H9 (cell line): ENCODE measurements around the gene ARPP21. TPM values are rescaled to one million over a fixed set of nuclear protein-coding genes. Genes with fewer than 3 reads are reported as not detected.

Experiments used
- DNase-seq: peaks from one replicate; pipeline ENCODE4 v3.0.0-alpha.2; 2017
- H2AFZ ChIP-seq: one replicate; pipeline ENCODE4 v1.6.1; 2013; ENCODE audit warnings: mild to moderate bottlenecking, low read length, control low read depth, moderate library complexity
- H2AK5ac ChIP-seq: 2 replicates; pipeline ENCODE4 v1.6.1; 2013; ENCODE audit warnings: low read length, control low read depth, mixed read lengths; ENCODE audit not compliant: insufficient read length
- H2BK120ac ChIP-seq: one replicate; pipeline ENCODE4 v1.6.1; 2013; ENCODE audit warnings: low read depth, mild to moderate bottlenecking, low read length, control low read depth, inconsistent platforms; ENCODE audit not compliant: poor library complexity, severe bottlenecking
- H2BK12ac ChIP-seq: 2 replicates; pipeline ENCODE4 v1.6.1; 2013; ENCODE audit warnings: low read length, control low read depth, mixed read lengths, low read depth; ENCODE audit not compliant: insufficient read length
- H2BK15ac ChIP-seq: 2 replicates; pipeline ENCODE4 v1.6.1; 2013; ENCODE audit warnings: low read depth, low read length, control low read depth
- H2BK20ac ChIP-seq: one replicate; pipeline ENCODE4 v1.6.1; 2013; ENCODE audit warnings: low read depth, mild to moderate bottlenecking, low read length, control low read depth, inconsistent platforms; ENCODE audit not compliant: poor library complexity, severe bottlenecking
- H2BK5ac ChIP-seq: 2 replicates; pipeline ENCODE4 v1.6.1; 2013; ENCODE audit warnings: low read length, control low read depth, mixed read lengths; ENCODE audit not compliant: insufficient read length
- H3K14ac ChIP-seq: 2 replicates; pipeline ENCODE4 v1.6.1; 2013; ENCODE audit warnings: low read length, control low read depth; ENCODE audit not compliant: insufficient read depth
- H3K18ac ChIP-seq: 2 replicates; pipeline ENCODE4 v1.6.1; 2013; ENCODE audit warnings: low read depth, mild to moderate bottlenecking, mixed read lengths, low read length, control low read depth; ENCODE audit not compliant: insufficient read length
- H3K23ac ChIP-seq: 2 replicates; pipeline ENCODE4 v1.6.1; 2013; ENCODE audit warnings: low read length, control low read depth, mixed read lengths, low read depth; ENCODE audit not compliant: insufficient read length
- H3K23me2 ChIP-seq: 2 replicates; pipeline ENCODE4 v1.6.1; 2013; ENCODE audit warnings: low read depth, mild to moderate bottlenecking, mixed read lengths, low read length, control low read depth; ENCODE audit not compliant: insufficient read length, poor library complexity, severe bottlenecking
- H3K27ac ChIP-seq: 2 replicates; pipeline ENCODE4 v1.5.1; 2013; ENCODE audit warnings: low read length, control low read depth, mixed read lengths, low read depth; ENCODE audit not compliant: insufficient read length
- H3K27me3 ChIP-seq: 2 replicates; pipeline ENCODE4 v1.6.1; 2013; ENCODE audit warnings: low read length, control low read depth, inconsistent platforms; ENCODE audit not compliant: insufficient read depth
- H3K4ac ChIP-seq: 2 replicates; pipeline ENCODE4 v1.6.1; 2013; ENCODE audit warnings: low read depth, mild to moderate bottlenecking, control low read depth, inconsistent platforms, low read length, moderate library complexity
- H3K4me1 ChIP-seq: 2 replicates; pipeline ENCODE4 v1.6.1; 2013; ENCODE audit warnings: low read length, control low read depth, inconsistent platforms; ENCODE audit not compliant: insufficient read depth
- H3K4me2 ChIP-seq: 2 replicates; pipeline ENCODE4 v1.6.1; 2013; ENCODE audit warnings: low read length, control low read depth, mixed read lengths; ENCODE audit not compliant: insufficient read length, insufficient read depth
- H3K56ac ChIP-seq: 2 replicates; pipeline ENCODE4 v1.6.1; 2013; ENCODE audit warnings: low read depth, mild to moderate bottlenecking, mixed read lengths, low read length, control low read depth; ENCODE audit not compliant: insufficient read length
- H3K79me1 ChIP-seq: 2 replicates; pipeline ENCODE4 v1.6.1; 2013; ENCODE audit warnings: low read depth, mild to moderate bottlenecking, moderate library complexity, low read length, control low read depth, inconsistent platforms; ENCODE audit not compliant: insufficient read depth, poor library complexity, severe bottlenecking
- H3K79me2 ChIP-seq: 2 replicates; pipeline ENCODE4 v1.6.1; 2013; ENCODE audit warnings: low read length, control low read depth, inconsistent platforms; ENCODE audit not compliant: insufficient read depth
- H3K9ac ChIP-seq: 2 replicates; pipeline ENCODE4 v1.6.1; 2013; ENCODE audit warnings: low read length, control low read depth, mixed read lengths; ENCODE audit not compliant: insufficient read length; ENCODE audit errors: extremely low read depth
- H3K9me3 ChIP-seq: one replicate; pipeline ENCODE4 v1.6.1; 2013; ENCODE audit warnings: low read depth, low read length, inconsistent platforms; ENCODE audit not compliant: control insufficient read depth
- H3T11ph ChIP-seq: one replicate; pipeline ENCODE4 v1.6.1; 2013; ENCODE audit warnings: mild to moderate bottlenecking, low read length, control low read depth, inconsistent platforms
- H4K20me1 ChIP-seq: one replicate; pipeline ENCODE4 v1.6.1; 2013; ENCODE audit not compliant: control insufficient read depth, insufficient read length, insufficient read depth
- H4K5ac ChIP-seq: 2 replicates; pipeline ENCODE4 v1.6.1; 2013; ENCODE audit warnings: low read depth, mild to moderate bottlenecking, mixed read lengths, low read length, control low read depth; ENCODE audit not compliant: insufficient read length
- H4K8ac ChIP-seq: replicated peaks from 2 replicates; pipeline ENCODE4 v1.6.1; 2013; ENCODE audit warnings: low read length, control low read depth, mixed read lengths, low read depth; ENCODE audit not compliant: insufficient read length
- H4K91ac ChIP-seq: 2 replicates; pipeline ENCODE4 v1.6.1; 2013; ENCODE audit warnings: low read depth, mild to moderate bottlenecking, moderate library complexity, mixed read lengths, low read length, control low read depth; ENCODE audit not compliant: insufficient read length
- H3K27ac Mint-ChIP-seq, 3 experiments: 2 replicates in 2 of 3; 3 replicates in 1 of 3; pipeline ENCODE4 v1.8.0; 2020 to 2021; ENCODE audit warnings: mixed read lengths in 3 of 3, mild to moderate bottlenecking in 1 of 3, moderate library complexity in 1 of 3
- H3K27me3 Mint-ChIP-seq: 2 replicates; pipeline ENCODE4 v1.8.0; 2021; ENCODE audit warnings: low read depth, mild to moderate bottlenecking, moderate library complexity, mixed read lengths
- H3K36me3 Mint-ChIP-seq, 3 experiments: 2 replicates in 2 of 3; 3 replicates in 1 of 3; pipeline ENCODE4 v1.8.0; 2020 to 2021; ENCODE audit warnings: low read depth in 3 of 3, mixed read lengths in 3 of 3; ENCODE audit not compliant: insufficient read depth in 1 of 3
- H3K4me1 Mint-ChIP-seq, 2 experiments: 2 replicates each; pipeline ENCODE4 v1.8.0; 2020; ENCODE audit warnings: mixed read lengths in 2 of 2
- H3K4me3 Mint-ChIP-seq, 2 experiments: 2 replicates in 1 of 2; 3 replicates in 1 of 2; pipeline ENCODE4 v1.8.0; 2020 to 2021; ENCODE audit warnings: mild to moderate bottlenecking in 2 of 2, mixed read lengths in 2 of 2, moderate library complexity in 1 of 2
- H3K9me3 Mint-ChIP-seq, 2 experiments: 2 replicates in 1 of 2; 3 replicates in 1 of 2; pipeline ENCODE4 v1.8.0; 2020; ENCODE audit warnings: mild to moderate bottlenecking in 2 of 2, mixed read lengths in 2 of 2, moderate library complexity in 1 of 2
- CTCF ChIP-seq: fragments of 200-600 bp; sonication (generic); conservative IDR thresholded peaks from 3 replicates; pipeline ENCODE4 v1.8.0; 2021; ENCODE audit warnings: antibody characterized with exemption, mild to moderate bottlenecking
- WGBS: extraction: QIAGEN DNeasy Blood & Tissue Kit; methylation state at CpG from one replicate; pipeline ENCODE4 v1.1.7; 2013; ENCODE audit warnings: missing lambda C conversion rate, low lambda C conversion rate, mixed read lengths; ENCODE audit not compliant: insufficient read length; ENCODE audit errors: extremely low coverage; 5-methylcytosine and 5-hydroxymethylcytosine counted together
- total RNA-seq: library from RNA; stranded (reverse); gene quantifications from 2 replicates; pipeline ENCODE4 v1.2.1, GENCODE V29; 2021

ARPP21 gene
- total RNA-seq, 1 experiment from 2014 or later, result not detected

DNA sequence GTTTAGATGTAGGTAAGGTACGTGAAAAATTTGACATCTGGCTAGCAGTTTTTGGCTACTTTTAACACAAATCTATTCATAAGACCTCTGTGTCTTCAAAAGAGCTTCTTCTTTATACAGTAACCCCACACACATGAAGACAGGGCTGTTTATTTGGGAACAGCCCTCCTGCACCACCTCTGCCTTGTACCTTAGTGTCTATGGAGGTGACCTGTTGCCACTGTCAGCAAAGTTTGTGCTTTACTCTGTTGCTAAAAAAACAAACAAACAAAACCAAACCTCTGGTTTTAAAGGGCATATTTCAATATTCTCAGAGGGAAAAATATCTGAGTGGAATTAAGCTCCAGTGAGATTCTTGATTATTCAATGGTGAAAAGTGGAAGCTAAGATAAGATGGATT, 122.0 kb downstream of the ARPP21 start:
- Mint-ChIP-seq H3K4me1 (peaks cover 17 to 21% of the 10 kb centered on the region in 2 experiments), H3K36me3 (no peaks in the 10 kb centered on the region), H3K27ac (no peak overlapping the region), H3K4me3 (no peak overlapping the region), H3K27me3 (peaks cover 3% of the 10 kb centered on the region), H3K9me3 (no peaks in the 10 kb centered on the region)
- Histone ChIP-seq H3K18ac (no peak overlapping the region), H3K27me3 (no peaks in the 10 kb centered on the region), H3K9me3 (no peaks in the 10 kb centered on the region), H3T11ph (no peak overlapping the region), H4K91ac (no peak overlapping the region), H4K5ac (no peak overlapping the region), H3K27ac (no peak overlapping the region), H2BK15ac (no peak overlapping the region), H3K4me1 (no peaks in the 10 kb centered on the region), H4K8ac (no peak overlapping the region), H2AFZ (no peak overlapping the region), H3K4ac (no peak overlapping the region), H2BK12ac (no peak overlapping the region), H3K23ac (no peak overlapping the region), H3K56ac (no peak overlapping the region), H2BK5ac (no peak overlapping the region), H3K4me2 (no peak overlapping the region), H3K23me2 (no peaks in the 10 kb centered on the region), H3K14ac (no peak overlapping the region), H3K79me2 (no peaks in the 10 kb centered on the region), H3K79me1 (no peaks in the 10 kb centered on the region), H4K20me1 (no peaks in the 10 kb centered on the region), H2BK120ac (no peak overlapping the region), H3K9ac (no peak overlapping the region), H2BK20ac (no peak overlapping the region), H2AK5ac (no peak overlapping the region)
- no CpG with 5 or more reads among the region's 1 CpG for WGBS
- TF ChIP-seq CTCF, result no peak
- no peak for DNase-seq
